H9 (cell line): Measurements from ENCODE around the gene FRMD4B. TPM values are rescaled to one million over a fixed set of nuclear protein-coding genes. Genes with fewer than 3 reads are reported as not detected.
"Not testable (repeated sequence)": the region's sequence is repeated elsewhere in the genome, so short reads cannot be mapped to it uniquely, and the experiment has no call there.

Experiments
- DNase-seq: peaks from one replicate; pipeline ENCODE4 v3.0.0-alpha.2; 2017
- H2AFZ ChIP-seq: one replicate; pipeline ENCODE4 v1.6.1; 2013; ENCODE audit warnings: mild to moderate bottlenecking, low read length, control low read depth, moderate library complexity
- H2AK5ac ChIP-seq: 2 replicates; pipeline ENCODE4 v1.6.1; 2013; ENCODE audit warnings: low read length, control low read depth, mixed read lengths; ENCODE audit not compliant: insufficient read length
- H2BK120ac ChIP-seq: one replicate; pipeline ENCODE4 v1.6.1; 2013; ENCODE audit warnings: low read depth, mild to moderate bottlenecking, low read length, control low read depth, inconsistent platforms; ENCODE audit not compliant: poor library complexity, severe bottlenecking
- H2BK12ac ChIP-seq: 2 replicates; pipeline ENCODE4 v1.6.1; 2013; ENCODE audit warnings: low read length, control low read depth, mixed read lengths, low read depth; ENCODE audit not compliant: insufficient read length
- H2BK15ac ChIP-seq: 2 replicates; pipeline ENCODE4 v1.6.1; 2013; ENCODE audit warnings: low read depth, low read length, control low read depth
- H2BK20ac ChIP-seq: one replicate; pipeline ENCODE4 v1.6.1; 2013; ENCODE audit warnings: low read depth, mild to moderate bottlenecking, low read length, control low read depth, inconsistent platforms; ENCODE audit not compliant: poor library complexity, severe bottlenecking
- H2BK5ac ChIP-seq: 2 replicates; pipeline ENCODE4 v1.6.1; 2013; ENCODE audit warnings: low read length, control low read depth, mixed read lengths; ENCODE audit not compliant: insufficient read length
- H3K14ac ChIP-seq: 2 replicates; pipeline ENCODE4 v1.6.1; 2013; ENCODE audit warnings: low read length, control low read depth; ENCODE audit not compliant: insufficient read depth
- H3K18ac ChIP-seq: 2 replicates; pipeline ENCODE4 v1.6.1; 2013; ENCODE audit warnings: low read depth, mild to moderate bottlenecking, mixed read lengths, low read length, control low read depth; ENCODE audit not compliant: insufficient read length
- H3K23ac ChIP-seq: 2 replicates; pipeline ENCODE4 v1.6.1; 2013; ENCODE audit warnings: low read length, control low read depth, mixed read lengths, low read depth; ENCODE audit not compliant: insufficient read length
- H3K23me2 ChIP-seq: 2 replicates; pipeline ENCODE4 v1.6.1; 2013; ENCODE audit warnings: low read depth, mild to moderate bottlenecking, mixed read lengths, low read length, control low read depth; ENCODE audit not compliant: insufficient read length, poor library complexity, severe bottlenecking
- H3K27ac ChIP-seq: 2 replicates; pipeline ENCODE4 v1.5.1; 2013; ENCODE audit warnings: low read length, control low read depth, mixed read lengths, low read depth; ENCODE audit not compliant: insufficient read length
- H3K27me3 ChIP-seq: 2 replicates; pipeline ENCODE4 v1.6.1; 2013; ENCODE audit warnings: low read length, control low read depth, inconsistent platforms; ENCODE audit not compliant: insufficient read depth
- H3K4ac ChIP-seq: 2 replicates; pipeline ENCODE4 v1.6.1; 2013; ENCODE audit warnings: low read depth, mild to moderate bottlenecking, control low read depth, inconsistent platforms, low read length, moderate library complexity
- H3K4me1 ChIP-seq: 2 replicates; pipeline ENCODE4 v1.6.1; 2013; ENCODE audit warnings: low read length, control low read depth, inconsistent platforms; ENCODE audit not compliant: insufficient read depth
- H3K4me2 ChIP-seq: 2 replicates; pipeline ENCODE4 v1.6.1; 2013; ENCODE audit warnings: low read length, control low read depth, mixed read lengths; ENCODE audit not compliant: insufficient read length, insufficient read depth
- H3K56ac ChIP-seq: 2 replicates; pipeline ENCODE4 v1.6.1; 2013; ENCODE audit warnings: low read depth, mild to moderate bottlenecking, mixed read lengths, low read length, control low read depth; ENCODE audit not compliant: insufficient read length
- H3K79me1 ChIP-seq: 2 replicates; pipeline ENCODE4 v1.6.1; 2013; ENCODE audit warnings: low read depth, mild to moderate bottlenecking, moderate library complexity, low read length, control low read depth, inconsistent platforms; ENCODE audit not compliant: insufficient read depth, poor library complexity, severe bottlenecking
- H3K79me2 ChIP-seq: 2 replicates; pipeline ENCODE4 v1.6.1; 2013; ENCODE audit warnings: low read length, control low read depth, inconsistent platforms; ENCODE audit not compliant: insufficient read depth
- H3K9ac ChIP-seq: 2 replicates; pipeline ENCODE4 v1.6.1; 2013; ENCODE audit warnings: low read length, control low read depth, mixed read lengths; ENCODE audit not compliant: insufficient read length; ENCODE audit errors: extremely low read depth
- H3K9me3 ChIP-seq: one replicate; pipeline ENCODE4 v1.6.1; 2013; ENCODE audit warnings: low read depth, low read length, inconsistent platforms; ENCODE audit not compliant: control insufficient read depth
- H3T11ph ChIP-seq: one replicate; pipeline ENCODE4 v1.6.1; 2013; ENCODE audit warnings: mild to moderate bottlenecking, low read length, control low read depth, inconsistent platforms
- H4K20me1 ChIP-seq: one replicate; pipeline ENCODE4 v1.6.1; 2013; ENCODE audit not compliant: control insufficient read depth, insufficient read length, insufficient read depth
- H4K5ac ChIP-seq: 2 replicates; pipeline ENCODE4 v1.6.1; 2013; ENCODE audit warnings: low read depth, mild to moderate bottlenecking, mixed read lengths, low read length, control low read depth; ENCODE audit not compliant: insufficient read length
- H4K8ac ChIP-seq: replicated peaks from 2 replicates; pipeline ENCODE4 v1.6.1; 2013; ENCODE audit warnings: low read length, control low read depth, mixed read lengths, low read depth; ENCODE audit not compliant: insufficient read length
- H4K91ac ChIP-seq: 2 replicates; pipeline ENCODE4 v1.6.1; 2013; ENCODE audit warnings: low read depth, mild to moderate bottlenecking, moderate library complexity, mixed read lengths, low read length, control low read depth; ENCODE audit not compliant: insufficient read length
- H3K27ac Mint-ChIP-seq, 3 experiments: 2 replicates in 2 of 3; 3 replicates in 1 of 3; pipeline ENCODE4 v1.8.0; 2020 to 2021; ENCODE audit warnings: mixed read lengths in 3 of 3, mild to moderate bottlenecking in 1 of 3, moderate library complexity in 1 of 3
- H3K27me3 Mint-ChIP-seq: 2 replicates; pipeline ENCODE4 v1.8.0; 2021; ENCODE audit warnings: low read depth, mild to moderate bottlenecking, moderate library complexity, mixed read lengths
- H3K36me3 Mint-ChIP-seq, 3 experiments: 2 replicates in 2 of 3; 3 replicates in 1 of 3; pipeline ENCODE4 v1.8.0; 2020 to 2021; ENCODE audit warnings: low read depth in 3 of 3, mixed read lengths in 3 of 3; ENCODE audit not compliant: insufficient read depth in 1 of 3
- H3K4me1 Mint-ChIP-seq, 2 experiments: 2 replicates each; pipeline ENCODE4 v1.8.0; 2020; ENCODE audit warnings: mixed read lengths in 2 of 2
- H3K4me3 Mint-ChIP-seq, 2 experiments: 2 replicates in 1 of 2; 3 replicates in 1 of 2; pipeline ENCODE4 v1.8.0; 2020 to 2021; ENCODE audit warnings: mild to moderate bottlenecking in 2 of 2, mixed read lengths in 2 of 2, moderate library complexity in 1 of 2
- H3K9me3 Mint-ChIP-seq, 2 experiments: 2 replicates in 1 of 2; 3 replicates in 1 of 2; pipeline ENCODE4 v1.8.0; 2020; ENCODE audit warnings: mild to moderate bottlenecking in 2 of 2, mixed read lengths in 2 of 2, moderate library complexity in 1 of 2
- WGBS: extraction: QIAGEN DNeasy Blood & Tissue Kit; methylation state at CpG from one replicate; pipeline ENCODE4 v1.1.7; 2013; ENCODE audit warnings: missing lambda C conversion rate, low lambda C conversion rate, mixed read lengths; ENCODE audit not compliant: insufficient read length; ENCODE audit errors: extremely low coverage; 5-methylcytosine and 5-hydroxymethylcytosine counted together
- total RNA-seq: library from RNA; stranded (reverse); gene quantifications from 2 replicates; pipeline ENCODE4 v1.2.1, GENCODE V29; 2021
- TF ChIP-seq, protein P1 (sequence below): fragments of 200-600 bp; sonication (generic); conservative IDR thresholded peaks from 3 replicates; pipeline ENCODE4 v1.8.0; 2021; ENCODE audit warnings: antibody characterized with exemption, mild to moderate bottlenecking

FRMD4B gene
- total RNA-seq, 1 experiment from 2014 or later: 3.4 TPM

- Mint-ChIP-seq H3K4me3 (no peak overlapping the region), H3K27me3 (no peaks in the 10 kb centered on the region), H3K9me3 (no peaks in the 10 kb centered on the region; a peak in 1 of 5 replicates), H3K27ac (no peak overlapping the region), H3K4me1 (peaks cover 0 to 9% of the 10 kb centered on the region in 2 experiments; a peak in 3 of 4 replicates), H3K36me3 (no peaks in the 10 kb centered on the region; a peak in 1 of 7 replicates)
- no peaks in the 10 kb centered on the region for H4K20me1 ChIP-seq
- no peak overlapping the region for H3K9ac ChIP-seq
- no peak overlapping the region for H2BK20ac ChIP-seq
- H3K4me2 ChIP-seq: no peak overlapping the region
- no peaks in the 10 kb centered on the region for H3K79me1 ChIP-seq
- no peak overlapping the region for H2BK15ac ChIP-seq
- H3K79me2 ChIP-seq: no peaks in the 10 kb centered on the region
- TF ChIP-seq, protein P1, sequence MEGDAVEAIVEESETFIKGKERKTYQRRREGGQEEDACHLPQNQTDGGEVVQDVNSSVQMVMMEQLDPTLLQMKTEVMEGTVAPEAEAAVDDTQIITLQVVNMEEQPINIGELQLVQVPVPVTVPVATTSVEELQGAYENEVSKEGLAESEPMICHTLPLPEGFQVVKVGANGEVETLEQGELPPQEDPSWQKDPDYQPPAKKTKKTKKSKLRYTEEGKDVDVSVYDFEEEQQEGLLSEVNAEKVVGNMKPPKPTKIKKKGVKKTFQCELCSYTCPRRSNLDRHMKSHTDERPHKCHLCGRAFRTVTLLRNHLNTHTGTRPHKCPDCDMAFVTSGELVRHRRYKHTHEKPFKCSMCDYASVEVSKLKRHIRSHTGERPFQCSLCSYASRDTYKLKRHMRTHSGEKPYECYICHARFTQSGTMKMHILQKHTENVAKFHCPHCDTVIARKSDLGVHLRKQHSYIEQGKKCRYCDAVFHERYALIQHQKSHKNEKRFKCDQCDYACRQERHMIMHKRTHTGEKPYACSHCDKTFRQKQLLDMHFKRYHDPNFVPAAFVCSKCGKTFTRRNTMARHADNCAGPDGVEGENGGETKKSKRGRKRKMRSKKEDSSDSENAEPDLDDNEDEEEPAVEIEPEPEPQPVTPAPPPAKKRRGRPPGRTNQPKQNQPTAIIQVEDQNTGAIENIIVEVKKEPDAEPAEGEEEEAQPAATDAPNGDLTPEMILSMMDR: no peak
- no peak overlapping the region for H4K5ac ChIP-seq
- H3K18ac ChIP-seq: no peak overlapping the region
- no peaks in the 10 kb centered on the region for H3K23me2 ChIP-seq
- no peaks in the 10 kb centered on the region for H3K9me3 ChIP-seq
- no peaks in the 10 kb centered on the region for H3K4me1 ChIP-seq
- no peak overlapping the region for H4K8ac ChIP-seq
- DNase-seq: no peak
- H3K27me3 ChIP-seq: no peaks in the 10 kb centered on the region
- no peak overlapping the region for H2BK5ac ChIP-seq
- WGBS: no CpG with 5 or more reads among the region's 1 CpG
- no peak overlapping the region for H3K23ac ChIP-seq
- no peak overlapping the region for H3K56ac ChIP-seq
- H2BK120ac ChIP-seq: no peak overlapping the region
- H3T11ph ChIP-seq: no peak overlapping the region
- H2AK5ac ChIP-seq: no peak overlapping the region
- H3K4ac ChIP-seq: no peak overlapping the region
- no peak overlapping the region for H2BK12ac ChIP-seq
- H3K27ac ChIP-seq: no peak overlapping the region
- no peak overlapping the region for H2AFZ ChIP-seq
- no peak overlapping the region for H3K14ac ChIP-seq
- no peak overlapping the region for H4K91ac ChIP-seq
Measured at GRCh38 chr3:69323941-69324340, 61.9 kb downstream of the FRMD4B start.

DNA sequence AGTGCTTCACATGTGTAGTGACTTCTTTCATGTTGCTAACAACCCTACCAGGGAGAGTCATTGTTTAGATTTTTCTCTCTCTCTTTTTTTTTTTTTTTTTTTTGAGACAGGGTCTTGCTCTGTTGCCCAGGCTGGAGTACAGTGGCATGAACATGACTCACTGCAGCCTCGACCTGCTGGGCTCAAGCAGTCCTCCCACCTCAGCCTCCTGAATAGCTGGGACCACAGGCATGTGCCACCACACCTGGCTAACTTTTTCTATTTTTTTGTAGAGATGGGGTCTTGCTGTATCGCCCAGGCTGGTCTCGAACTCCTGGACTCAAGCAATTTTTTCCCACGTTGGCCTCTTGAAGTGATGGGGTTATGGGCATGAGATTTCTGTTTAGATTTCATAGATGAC lies 63.4 kb downstream of the FRMD4B start:
- H3K36me3 Mint-ChIP-seq, H3K9me3 Mint-ChIP-seq, H3K4me1 ChIP-seq, H4K20me1 ChIP-seq, H2BK12ac ChIP-seq, H3K9ac ChIP-seq, H3K4me2 ChIP-seq, H3K4me3 Mint-ChIP-seq, H3K23ac ChIP-seq, H3K27me3 Mint-ChIP-seq, H3K27ac Mint-ChIP-seq, H2BK5ac ChIP-seq, H3K4me1 Mint-ChIP-seq, H3T11ph ChIP-seq, H4K5ac ChIP-seq, H2BK20ac ChIP-seq, H3K4ac ChIP-seq, H3K27me3 ChIP-seq, H2BK120ac ChIP-seq, H2BK15ac ChIP-seq, H3K79me1 ChIP-seq, H4K8ac ChIP-seq, H3K18ac ChIP-seq, H3K56ac ChIP-seq, H3K79me2 ChIP-seq, DNase-seq, H3K23me2 ChIP-seq, H2AK5ac ChIP-seq, H3K27ac ChIP-seq, H2AFZ ChIP-seq, H3K14ac ChIP-seq, H3K9me3 ChIP-seq, H4K91ac ChIP-seq: not testable (repeated sequence)
- no CpG with 5 or more reads among the region's 4 CpGs for WGBS
